Keratinocyte (primary cell): ENCODE measurements around the gene RAE1. TPM values are rescaled to one million over a fixed set of nuclear protein-coding genes. Genes with fewer than 3 reads are reported as not detected.

Experiments used
- DNase-seq: peaks from one replicate; pipeline ENCODE4 v3.0.0-alpha.2; 2011; ENCODE audit warnings: low read depth, missing footprints, low spot score
- FAIRE-seq: peaks from 2 replicates; lab custom pipeline; 2011; peaks lifted over from hg19 to GRCh38; lab: Jason Lieb, UNC
- H2AFZ ChIP-seq: 2 replicates; pipeline ENCODE4 v1.6.0; 2012; ENCODE audit warnings: low read length, control low read depth, inconsistent platforms; ENCODE audit not compliant: control insufficient read depth
- H3K27ac ChIP-seq: 2 replicates; pipeline ENCODE4 v1.5.1; 2011; ENCODE audit warnings: low read length; ENCODE audit not compliant: control insufficient read depth, insufficient read depth
- H3K27me3 ChIP-seq: 3 replicates; pipeline ENCODE4 v1.6.0; 2011; ENCODE audit warnings: low read length; ENCODE audit not compliant: control insufficient read depth, insufficient read depth; ENCODE audit errors: extremely low read depth
- H3K36me3 ChIP-seq, 2 experiments: 2 replicates in 1 of 2; 3 replicates in 1 of 2; pipeline ENCODE4 v1.5.1; 2011; ENCODE audit warnings: low read length in 2 of 2, mild to moderate bottlenecking in 1 of 2; ENCODE audit not compliant: control insufficient read depth in 2 of 2, insufficient read depth in 2 of 2; ENCODE audit errors: extremely low read depth in 1 of 2
- H3K4me1 ChIP-seq: 3 replicates; pipeline ENCODE4 v1.5.1; 2011; ENCODE audit warnings: low read length; ENCODE audit not compliant: control insufficient read depth, insufficient read depth; ENCODE audit errors: extremely low read depth
- H3K4me2 ChIP-seq: 3 replicates; pipeline ENCODE4 v1.6.0; 2011; ENCODE audit warnings: low read depth, low read length; ENCODE audit not compliant: control insufficient read depth, insufficient read depth; ENCODE audit errors: extremely low read depth
- H3K4me3 ChIP-seq, 3 experiments: fragments of 200-600 bp in 1 of 3; sonication (generic) in 1 of 3; 2 replicates in 2 of 3; 3 replicates in 1 of 3; pipeline ENCODE4 v1.5.1; 2011 to 2016; ENCODE audit warnings: low read length in 3 of 3, mild to moderate bottlenecking in 3 of 3, control low read depth in 2 of 3, inconsistent platforms in 1 of 3, low read depth in 1 of 3, mixed read lengths in 1 of 3, mixed run types in 1 of 3, moderate library complexity in 1 of 3; ENCODE audit not compliant: control insufficient read depth in 2 of 3, insufficient read depth in 2 of 3; ENCODE audit errors: extremely low read depth in 1 of 3
- H3K79me2 ChIP-seq: 2 replicates; pipeline ENCODE4 v1.6.0; 2012; ENCODE audit warnings: low read length; ENCODE audit not compliant: control insufficient read depth, insufficient read depth
- H3K9ac ChIP-seq: 3 replicates; pipeline ENCODE4 v1.6.0; 2011; ENCODE audit warnings: low read length; ENCODE audit not compliant: control insufficient read depth, insufficient read depth; ENCODE audit errors: extremely low read depth
- H3K9me1 ChIP-seq: 3 replicates; pipeline ENCODE4 v1.6.0; 2011; ENCODE audit warnings: low read length; ENCODE audit not compliant: control insufficient read depth, insufficient read depth; ENCODE audit errors: extremely low read depth
- H3K9me3 ChIP-seq: 2 replicates; pipeline ENCODE4 v1.5.1; 2012; ENCODE audit warnings: low read depth, low read length; ENCODE audit not compliant: control insufficient read depth
- H4K20me1 ChIP-seq: 3 replicates; pipeline ENCODE4 v1.6.0; 2011; ENCODE audit warnings: low read length; ENCODE audit not compliant: control insufficient read depth, insufficient read depth; ENCODE audit errors: extremely low read depth
- CTCF ChIP-seq, 3 experiments: IDR thresholded peaks in 1 of 3; conservative IDR thresholded peaks in 1 of 3; optimal IDR thresholded peaks in 1 of 3; 2 replicates in 2 of 3; 3 replicates in 1 of 3; pipeline versions ENCODE3 to v1.5.1; 2011; ENCODE audit warnings: low read length in 3 of 3, mild to moderate bottlenecking in 3 of 3, moderate library complexity in 2 of 3, control low read depth in 1 of 3, inconsistent platforms in 1 of 3; ENCODE audit not compliant: insufficient read depth in 2 of 3; ENCODE audit errors: extremely low read depth in 1 of 3
- EZH2 ChIP-seq: IDR thresholded peaks from one replicate; pipeline ENCODE4 v1.6.1; 2012; ENCODE audit warnings: inconsistent platforms, mild to moderate bottlenecking, low read length, moderate library complexity
- dilution Hi-C: fragments of 300-500 bp; cut with MboI; formaldehyde crosslinking; loops from one replicate; pipeline ENCODE4 v1.7.0; 2020; ENCODE audit warnings: low sequenced_read_pairs; ENCODE audit not compliant: extremely low pct_ligation_motif_present
- polyA plus RNA-seq, 5 experiments: library from polyadenylated mRNA; depleted of rRNA in 3 of 5; stranded (reverse) in 3 of 5; stranded (forward) in 1 of 5; unstranded in 1 of 5; fragments of >200 nt; gene quantifications; 1 replicate in 1 of 5; 2 replicates in 3 of 5; 3 replicates in 1 of 5; pipeline versions ENCODE4 v1.2.1 to v1.2.3, GENCODE V29; 2011 to 2012; ENCODE audit warnings: missing spikeins in 2 of 5, low read depth in 1 of 5, low replicate concordance in 1 of 5

RAE1 gene
- polyA plus RNA-seq, 1 donor (not counting 4 experiments of a cell fraction or from before 2014, with no cell fraction given): 32.4 TPM

GRCh38 chr20:57379263-57379647 lies 28.2 kb downstream of the RAE1 start:
- H3K9me1 ChIP-seq: no peaks in the 10 kb centered on the region
- H4K20me1 ChIP-seq: no peaks in the 10 kb centered on the region
- H3K4me2 ChIP-seq: no peak overlapping the region
- no peaks in the 10 kb centered on the region for H3K4me1 ChIP-seq
- TF ChIP-seq EZH2: no peak
- TF ChIP-seq CTCF (optimal IDR thresholded peaks at IDR 0.05 in 1 of 3, IDR thresholded peaks at IDR 0.05 in 1 of 3, conservative IDR thresholded peaks at IDR 0.05 in 1 of 3; ENCODE audit: extremely low read depth in 1 of 3, insufficient read depth in 2 of 3, low read length in 3 of 3): no peak
- no peak for FAIRE-seq
- H3K4me3 ChIP-seq: no peak overlapping the region
- no peak for DNase-seq
- peaks cover 24 to 28% of the 10 kb centered on the region in 2 experiments for H3K36me3 ChIP-seq
- dilution Hi-C loops: no loop called here
- H3K9me3 ChIP-seq: no peaks in the 10 kb centered on the region
- H3K27ac ChIP-seq: no peak overlapping the region
- H2AFZ ChIP-seq: no peak overlapping the region
- H3K79me2 ChIP-seq: no peaks in the 10 kb centered on the region
- H3K9ac ChIP-seq: no peak overlapping the region
- no peaks in the 10 kb centered on the region for H3K27me3 ChIP-seq

- H4K20me1 ChIP-seq: no peaks in the 10 kb centered on the region
- peaks cover 19 to 23% of the 10 kb centered on the region in 2 experiments for H3K36me3 ChIP-seq
- no peaks in the 10 kb centered on the region for H3K79me2 ChIP-seq
- no peak for TF ChIP-seq EZH2
- no peak for TF ChIP-seq CTCF (optimal IDR thresholded peaks at IDR 0.05 in 1 of 3, IDR thresholded peaks at IDR 0.05 in 1 of 3, conservative IDR thresholded peaks at IDR 0.05 in 1 of 3; ENCODE audit: extremely low read depth in 1 of 3, insufficient read depth in 2 of 3, low read length in 3 of 3)
- dilution Hi-C loops: no loop called here
- H3K27me3 ChIP-seq: no peaks in the 10 kb centered on the region
- no peak overlapping the region for H3K27ac ChIP-seq
- no peak overlapping the region for H3K9ac ChIP-seq
- no peaks in the 10 kb centered on the region for H3K4me1 ChIP-seq
- H2AFZ ChIP-seq: no peak overlapping the region
- no peaks in the 10 kb centered on the region for H3K9me3 ChIP-seq
- DNase-seq (no peak), FAIRE-seq (no peak)
- no peak overlapping the region for H3K4me3 ChIP-seq
- H3K4me2 ChIP-seq: no peak overlapping the region
- no peaks in the 10 kb centered on the region for H3K9me1 ChIP-seq
Measured at GRCh38 chr20:57380081-57380750, 29.2 kb downstream of the RAE1 start.
